GM18858 (cell line): ENCODE measurements around the gene ZBP1.

Experiments used
- ATAC-seq: cut with Tn5 transposase; IDR thresholded peaks from one replicate; pipeline ENCODE4 v1.9.1; 2021; ENCODE audit not compliant: unreplicated experiment

ZBP1 gene

DNA sequence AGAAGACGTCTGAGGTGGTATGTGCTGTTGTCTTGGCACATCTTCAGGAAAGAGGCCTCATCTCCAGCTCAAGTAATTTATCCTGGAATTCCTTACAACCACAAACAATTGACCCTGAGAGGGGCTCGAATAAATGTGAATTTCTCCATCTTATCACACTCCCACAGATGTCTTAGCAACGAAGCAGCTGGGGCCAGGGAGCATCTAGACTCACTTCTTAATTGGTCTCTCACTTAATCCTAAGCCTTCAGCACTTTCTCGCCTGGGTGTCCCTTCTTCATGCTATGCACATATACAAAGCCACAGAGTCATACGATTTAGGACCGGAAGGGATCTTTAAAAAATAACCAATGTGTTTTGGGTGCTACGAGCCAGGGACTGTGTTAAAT is 32.2 kb downstream of the ZBP1 start:
- ATAC-seq = no peak

DNA sequence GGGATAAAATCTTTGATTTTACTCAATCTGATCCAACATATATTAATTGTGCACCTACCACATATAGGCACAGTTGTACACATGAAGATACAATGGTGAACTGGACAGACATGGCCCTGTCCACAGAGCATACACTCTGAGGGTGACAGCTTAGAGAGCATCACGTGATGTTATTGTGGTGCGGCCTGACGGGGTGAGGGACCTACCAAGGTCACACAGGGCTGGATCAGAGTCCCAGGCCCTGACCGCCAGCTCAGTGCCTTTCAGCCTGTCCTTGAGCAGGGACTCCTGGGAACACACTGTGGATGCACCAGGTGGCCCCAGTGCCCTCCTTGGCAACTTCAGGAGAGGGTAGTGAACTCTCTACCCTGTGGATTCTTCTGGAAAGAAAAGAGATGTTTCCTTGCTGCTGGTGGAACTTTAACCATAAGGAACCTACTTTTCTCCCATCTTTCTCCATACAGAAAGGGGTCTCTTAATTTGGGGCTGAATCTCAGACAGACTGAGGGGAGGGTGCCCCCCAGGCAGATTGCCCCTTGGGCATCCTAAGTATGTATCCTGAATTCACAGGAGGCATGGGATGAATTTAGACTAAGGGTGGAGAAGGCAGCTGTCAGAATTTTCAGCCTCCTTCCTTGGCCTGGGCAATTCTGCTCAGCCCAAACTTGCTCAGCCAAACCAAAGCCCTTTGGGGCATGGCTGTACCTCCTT is 32.8 kb downstream of the ZBP1 start:
- no peak for ATAC-seq

DNA sequence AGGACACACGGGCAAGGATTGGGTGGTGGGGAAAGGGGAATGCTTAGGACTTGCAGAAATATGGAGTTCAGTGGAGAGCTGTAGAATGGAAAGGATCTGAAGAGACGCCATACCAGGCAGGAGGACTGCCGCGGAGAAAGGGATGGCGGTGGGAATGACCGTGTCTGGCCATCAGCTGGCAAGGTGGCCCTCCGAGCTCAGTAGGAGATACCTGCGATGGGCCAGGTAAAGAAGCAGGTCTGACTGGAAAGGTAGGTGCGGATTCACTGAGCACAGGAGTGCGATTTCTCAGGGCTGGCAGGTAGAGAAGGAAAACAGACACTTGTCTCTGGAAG is 33.3 kb downstream of the ZBP1 start:
- ATAC-seq = no peak

DNA sequence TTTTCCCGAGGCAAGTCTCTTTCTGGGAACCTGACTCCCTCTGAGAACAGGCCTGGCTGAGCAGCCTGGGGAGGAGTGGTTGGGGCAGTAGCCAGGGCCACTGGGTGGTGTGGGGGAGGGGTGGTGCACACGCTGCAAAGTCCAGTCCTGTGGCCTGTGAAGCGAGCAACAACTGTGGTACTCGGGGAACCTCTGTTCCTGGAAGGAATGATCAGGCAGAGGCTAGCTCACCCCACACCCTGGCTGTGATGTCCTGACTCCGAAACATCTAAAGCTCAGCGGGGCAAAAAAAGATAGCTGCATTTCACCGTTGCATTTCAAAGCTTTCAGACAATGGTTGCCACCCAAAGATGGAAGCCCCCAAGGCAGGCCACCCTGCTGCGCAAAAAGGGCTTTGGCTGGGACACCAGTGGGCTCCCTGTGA is 33.8 kb downstream of the ZBP1 start:
- no peak for ATAC-seq

DNA sequence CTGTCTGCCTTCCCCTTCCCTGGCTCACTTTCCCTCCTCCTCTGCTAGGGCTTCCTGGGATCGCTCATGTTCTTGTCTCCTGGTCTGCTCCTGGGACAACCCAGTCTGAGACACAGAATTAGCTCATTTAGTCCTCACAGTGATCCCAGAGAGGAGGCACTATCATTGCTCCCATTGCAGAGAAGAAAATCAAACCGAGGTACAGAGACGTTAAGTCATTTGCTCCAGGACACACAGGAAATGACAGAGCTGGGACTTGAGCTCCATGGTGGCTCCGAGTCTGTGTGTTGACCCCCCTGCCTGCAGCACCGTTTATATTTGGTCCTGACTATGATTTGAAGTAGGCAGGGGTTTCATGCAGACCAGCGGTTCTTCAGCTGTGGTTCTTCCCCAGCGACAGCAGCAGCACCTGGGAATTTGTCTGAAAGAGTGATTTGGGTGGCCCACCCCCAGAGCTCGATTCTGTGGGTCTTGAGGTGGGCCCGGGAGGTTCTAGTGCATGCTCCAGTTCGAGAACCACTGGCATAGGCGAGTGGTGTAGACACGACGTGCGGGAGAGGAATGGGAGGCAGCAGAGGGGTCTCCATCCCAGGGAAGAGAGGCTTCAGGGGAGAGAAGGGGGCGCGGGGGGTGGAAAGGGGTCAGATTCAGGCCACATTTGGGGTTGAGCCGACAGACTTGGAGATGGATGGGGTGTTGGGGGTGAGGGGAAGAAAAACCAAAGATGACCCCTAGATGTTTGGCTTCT is 34.6 kb downstream of the ZBP1 start:
- ATAC-seq = no peak

DNA sequence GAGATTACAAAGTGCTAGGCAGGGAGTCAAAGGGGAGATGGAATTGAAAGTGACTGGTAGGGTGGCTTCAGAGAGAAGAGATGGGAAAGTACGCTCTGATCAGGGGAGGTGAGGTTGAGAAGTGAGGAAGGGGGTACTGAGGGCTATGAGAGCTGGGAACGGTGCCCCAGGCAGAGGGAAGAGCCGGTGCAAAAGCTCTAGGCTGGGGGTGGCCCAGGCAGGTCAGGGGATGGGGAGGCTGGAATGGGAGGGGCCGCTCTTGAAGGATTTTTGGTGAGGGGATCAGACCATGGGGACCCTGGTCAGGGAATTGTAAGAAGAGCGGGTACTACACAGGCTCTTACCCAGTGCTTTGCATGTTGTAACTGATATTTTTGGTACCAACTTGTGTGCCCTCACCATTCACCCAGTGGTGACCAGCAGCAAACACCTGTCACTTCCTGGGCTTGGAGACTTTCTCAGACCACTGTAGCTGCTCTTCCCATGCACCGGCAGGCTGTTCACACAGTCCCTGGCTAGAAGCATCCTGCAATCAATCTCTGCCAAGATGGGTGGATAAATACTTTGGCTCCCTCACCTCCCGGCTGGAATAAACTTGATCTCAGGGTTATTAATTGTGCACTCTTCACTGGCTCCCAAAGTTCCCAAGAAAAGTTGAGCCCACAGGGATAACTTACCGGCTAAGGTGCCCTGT is 35.3 kb downstream of the ZBP1 start:
- ATAC-seq = no peak

DNA sequence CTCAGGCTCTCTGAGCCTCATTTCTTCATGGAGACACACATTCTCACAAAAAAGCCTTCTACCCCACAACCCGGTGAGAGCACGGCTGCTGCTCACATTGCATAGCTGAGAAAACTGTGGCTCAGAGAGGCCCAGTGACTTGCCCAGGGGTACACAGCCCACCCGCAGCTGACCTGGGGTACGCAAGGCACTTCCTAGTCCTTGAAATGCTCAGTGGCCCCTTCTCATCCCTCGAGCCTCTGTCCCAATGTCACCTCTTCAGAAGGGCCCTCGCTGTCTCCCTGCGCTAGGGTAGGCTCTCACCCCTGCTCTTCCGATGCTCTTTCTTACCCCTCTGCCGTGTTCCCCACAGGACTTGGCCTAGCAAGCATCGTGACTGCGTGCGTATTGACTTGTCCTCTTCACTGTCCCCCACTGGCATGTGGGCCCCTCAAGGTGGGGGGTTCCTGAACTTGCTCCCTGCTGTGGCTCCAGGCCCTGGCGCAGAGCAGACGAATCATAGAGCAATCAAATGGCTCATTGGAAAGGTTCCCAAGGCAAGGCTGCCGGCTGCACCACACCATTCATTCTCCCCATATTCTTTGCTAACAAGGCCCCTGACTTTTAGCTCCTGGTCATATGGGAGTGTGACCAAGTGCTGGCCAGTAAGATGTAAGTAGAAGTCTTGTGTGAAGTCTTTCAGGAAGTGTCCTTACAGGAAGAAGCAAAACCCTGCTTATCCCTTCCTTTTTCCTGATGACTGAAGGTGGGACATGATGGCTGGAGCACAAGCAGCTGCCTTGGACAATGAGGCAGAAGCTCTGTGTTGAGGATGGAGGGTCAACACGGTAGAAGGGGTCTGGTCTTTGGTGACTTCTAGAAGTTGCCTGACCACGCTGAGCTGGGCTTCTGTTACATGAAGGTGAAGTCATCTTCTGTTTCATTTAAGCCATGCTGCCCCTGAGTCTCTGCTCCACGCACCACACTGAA is 36.7 kb downstream of the ZBP1 start:
- no peak for ATAC-seq

DNA sequence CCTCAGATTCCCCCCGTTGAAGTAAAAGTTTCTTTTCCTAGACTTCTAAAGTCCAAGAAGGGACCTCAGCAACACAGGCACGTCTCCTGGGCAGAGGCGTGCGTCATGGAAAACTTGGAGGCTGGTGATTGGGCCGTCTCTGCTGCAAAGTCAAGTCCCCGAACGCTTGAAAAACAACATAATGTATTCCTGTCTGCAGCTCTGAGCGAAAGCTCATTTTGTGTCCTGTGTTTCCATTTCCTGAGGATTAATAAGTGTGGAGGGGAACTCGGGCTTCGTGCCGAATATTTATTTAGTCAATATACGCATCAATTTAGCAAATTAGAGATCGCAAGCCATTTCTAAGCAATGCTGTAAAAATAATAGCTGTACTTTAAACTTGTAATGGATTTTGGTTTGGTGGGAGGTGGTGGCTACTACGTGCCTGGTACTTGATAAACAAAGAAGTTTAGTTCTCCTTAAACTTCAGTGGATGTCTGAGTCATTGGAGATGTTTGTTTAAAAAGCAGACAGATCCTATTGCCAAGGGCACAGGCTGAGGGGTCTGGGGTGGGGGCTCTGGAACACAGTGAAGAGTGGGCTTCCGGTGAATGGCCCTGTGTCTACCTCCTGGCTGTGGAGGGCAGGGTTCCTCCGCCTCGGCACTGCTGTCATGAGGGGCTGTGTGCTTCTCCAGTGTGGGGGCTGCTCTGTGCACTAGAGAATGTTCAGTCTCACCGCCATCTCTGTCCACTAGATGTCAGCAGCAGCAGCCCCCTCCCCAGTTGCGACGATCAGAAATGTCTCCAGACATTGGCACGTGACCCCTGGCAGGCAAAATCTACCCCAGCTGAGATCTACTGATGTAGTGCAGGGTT is 37.6 kb downstream of the ZBP1 start:
- no peak for ATAC-seq

DNA sequence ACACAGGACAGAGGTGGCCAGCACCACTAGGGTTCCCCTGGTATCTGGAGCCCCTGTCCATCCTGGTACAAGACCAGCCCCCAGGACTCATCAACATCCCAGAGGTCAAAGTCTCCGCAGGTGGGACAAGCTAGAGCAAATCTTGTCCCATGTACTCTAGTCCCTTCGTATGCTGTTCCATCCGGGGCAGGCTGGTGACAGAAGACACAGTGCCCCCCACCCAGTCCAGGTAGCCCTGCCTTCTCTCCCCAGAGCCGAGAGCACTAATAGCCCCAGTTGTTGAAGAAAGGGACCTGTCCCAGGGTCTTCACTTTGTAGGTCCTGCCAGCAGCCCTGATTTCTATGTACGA is 38.2 kb downstream of the ZBP1 start:
- ATAC-seq = no peak

DNA sequence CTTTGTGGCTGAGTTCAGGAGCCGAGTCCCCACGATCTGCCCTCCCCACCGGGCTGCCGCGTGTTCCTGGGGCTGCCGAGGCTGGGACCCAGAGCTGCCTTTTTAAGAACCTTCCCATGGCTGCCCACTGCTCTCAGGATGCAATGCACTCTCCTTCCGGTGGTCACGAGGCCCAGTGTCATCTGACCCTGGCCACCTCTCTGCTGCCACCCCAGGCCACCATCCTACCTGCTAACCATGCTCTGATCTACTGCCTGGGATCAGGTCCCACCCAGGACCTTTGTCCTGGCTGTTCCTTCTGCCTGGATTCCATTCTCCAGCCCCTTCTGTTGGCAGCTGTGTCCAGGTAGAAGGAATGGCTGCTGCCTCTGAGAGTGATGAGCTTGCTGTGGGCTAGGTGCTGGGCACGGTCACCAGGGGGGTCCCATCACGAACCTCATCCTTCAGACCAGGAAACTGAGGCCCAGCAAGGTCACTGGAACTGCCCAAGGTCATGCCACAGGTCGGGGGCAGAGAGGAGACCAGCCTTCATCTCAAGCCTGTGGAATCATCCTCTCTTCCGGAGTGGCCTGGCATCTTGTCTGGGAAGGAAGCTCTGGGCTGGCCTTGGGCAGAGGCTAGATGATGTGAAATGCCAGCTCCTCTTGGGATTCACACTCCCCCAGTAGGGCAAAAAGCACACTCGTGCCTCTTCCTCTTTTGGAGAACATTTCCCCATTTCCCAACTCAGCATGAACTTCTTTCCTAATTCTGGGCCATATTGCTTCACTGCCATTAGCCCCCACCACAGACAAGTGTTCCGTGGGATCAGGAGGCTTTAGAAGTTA is 38.8 kb downstream of the ZBP1 start:
- ATAC-seq = no peak

DNA sequence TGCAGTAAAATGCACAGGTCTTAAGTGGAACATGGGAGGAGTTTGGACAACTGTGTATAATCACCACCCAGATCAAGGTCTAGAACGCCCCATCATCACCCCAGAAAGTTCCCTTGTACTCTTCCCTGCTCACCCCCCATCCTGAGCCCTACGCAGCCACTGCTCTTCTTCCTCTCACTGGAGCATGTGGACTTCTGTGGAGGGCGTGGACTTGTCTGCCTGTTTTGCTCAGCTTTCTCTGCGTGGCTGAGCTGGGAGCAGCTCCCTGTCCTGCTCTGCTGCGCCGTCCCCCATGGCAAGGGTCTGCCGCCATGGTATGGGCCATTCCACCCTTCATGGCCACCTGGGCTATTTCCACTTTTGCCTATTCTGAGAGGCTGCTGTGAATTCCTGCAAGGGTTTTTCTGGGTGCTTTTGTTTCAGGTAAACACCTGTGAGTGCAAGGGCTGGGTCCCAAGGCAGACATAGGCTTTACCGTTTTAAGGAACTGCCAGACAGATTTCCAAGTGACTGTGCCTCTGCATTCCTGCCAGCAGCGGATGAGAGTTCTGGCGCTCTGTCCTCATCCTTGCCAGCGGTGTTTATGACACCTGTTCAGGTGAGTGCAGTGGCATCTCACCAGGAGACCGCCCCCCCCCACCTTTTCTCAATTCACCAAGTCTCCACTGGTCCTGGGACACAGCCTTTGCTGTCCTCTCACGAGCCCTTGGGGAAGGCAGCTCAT is 39.6 kb downstream of the ZBP1 start:
- no peak for ATAC-seq

DNA sequence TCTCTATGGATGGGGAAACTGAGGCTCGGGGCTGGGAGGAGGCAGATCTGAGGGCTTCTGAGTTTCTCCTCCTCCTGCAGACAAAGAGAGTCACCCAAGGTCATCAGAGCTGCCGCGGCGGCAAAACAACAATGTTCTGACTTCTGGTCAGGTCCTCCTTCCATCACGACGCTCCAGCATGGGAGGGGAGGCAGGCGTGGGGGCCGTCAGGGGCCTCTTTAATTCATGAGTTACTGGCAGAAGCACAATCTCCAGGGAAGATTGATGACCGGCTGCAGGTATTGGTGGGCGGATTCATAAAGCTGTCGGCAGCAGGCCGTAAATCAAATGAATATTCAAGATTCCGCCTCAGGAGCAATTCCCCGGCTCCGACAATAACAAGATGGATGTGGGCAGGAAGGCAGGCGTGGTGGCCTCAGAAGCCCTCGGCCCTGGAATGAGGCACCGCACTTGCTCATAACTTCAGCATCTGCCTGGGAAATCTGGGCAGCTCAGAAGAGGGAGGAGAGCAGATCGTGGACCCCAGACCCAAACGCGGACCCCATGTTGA is 40.3 kb downstream of the ZBP1 start:
- no peak for ATAC-seq

DNA sequence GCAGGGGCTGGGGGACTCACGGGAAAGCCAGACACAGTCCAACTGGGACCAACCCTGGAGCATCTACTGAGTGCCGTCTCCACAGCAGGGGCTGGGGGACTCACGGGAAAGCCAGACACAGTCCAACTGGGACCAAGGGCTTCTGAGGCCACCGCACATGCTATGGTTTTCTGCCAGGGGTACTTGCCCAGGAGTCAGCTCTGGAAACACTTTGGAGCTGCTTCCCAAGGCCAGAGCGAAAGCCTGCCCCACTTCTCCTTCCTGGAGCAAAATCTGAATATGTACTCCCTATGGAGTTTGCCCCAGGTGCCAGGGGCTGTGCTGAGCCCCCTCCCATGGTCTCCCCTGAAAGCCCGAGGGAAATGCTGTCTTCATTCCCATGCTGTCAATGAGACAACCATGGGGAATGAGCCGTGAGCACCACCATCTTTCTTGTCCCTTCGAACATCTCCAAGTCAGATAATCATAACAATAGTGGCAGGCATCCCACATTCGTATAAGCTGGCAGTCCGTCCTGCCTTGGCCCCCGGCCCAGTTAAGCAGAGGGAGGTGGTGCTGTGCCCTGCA is 40.8 kb downstream of the ZBP1 start:
- no peak for ATAC-seq

DNA sequence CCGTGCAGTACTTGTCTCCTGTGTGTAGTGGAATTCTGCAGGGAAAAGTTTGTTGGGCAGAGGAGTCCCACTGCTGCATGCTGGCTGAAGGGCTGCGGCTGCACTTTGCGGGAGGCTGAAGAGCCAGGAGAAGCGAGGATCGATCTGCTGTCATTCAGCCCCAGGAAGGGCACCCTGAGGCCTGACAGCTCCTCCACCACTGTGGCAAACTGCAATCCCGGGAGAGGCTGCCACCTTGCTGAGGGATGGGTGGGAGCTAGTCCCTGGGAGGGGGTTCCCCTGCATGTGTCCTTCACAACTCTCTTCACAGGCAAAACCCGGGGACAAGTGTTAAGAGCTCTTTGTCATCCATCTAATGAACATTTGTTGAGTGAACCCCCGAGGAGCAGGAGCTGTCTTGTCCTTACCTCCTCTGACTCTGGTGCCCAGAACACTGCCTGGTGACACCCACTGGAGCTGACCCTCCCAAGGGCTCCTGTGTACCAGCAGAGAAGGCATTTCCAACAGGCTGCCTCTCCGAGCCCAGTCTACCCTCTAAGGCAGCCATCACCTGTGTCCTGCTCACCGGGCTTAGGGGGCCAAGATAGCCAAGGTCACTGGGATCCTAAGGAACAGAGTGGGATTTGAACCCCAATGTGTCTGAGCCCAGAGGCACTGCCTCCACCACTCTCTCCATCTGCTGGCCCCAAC is 41.6 kb downstream of the ZBP1 start:
- ATAC-seq = no peak

DNA sequence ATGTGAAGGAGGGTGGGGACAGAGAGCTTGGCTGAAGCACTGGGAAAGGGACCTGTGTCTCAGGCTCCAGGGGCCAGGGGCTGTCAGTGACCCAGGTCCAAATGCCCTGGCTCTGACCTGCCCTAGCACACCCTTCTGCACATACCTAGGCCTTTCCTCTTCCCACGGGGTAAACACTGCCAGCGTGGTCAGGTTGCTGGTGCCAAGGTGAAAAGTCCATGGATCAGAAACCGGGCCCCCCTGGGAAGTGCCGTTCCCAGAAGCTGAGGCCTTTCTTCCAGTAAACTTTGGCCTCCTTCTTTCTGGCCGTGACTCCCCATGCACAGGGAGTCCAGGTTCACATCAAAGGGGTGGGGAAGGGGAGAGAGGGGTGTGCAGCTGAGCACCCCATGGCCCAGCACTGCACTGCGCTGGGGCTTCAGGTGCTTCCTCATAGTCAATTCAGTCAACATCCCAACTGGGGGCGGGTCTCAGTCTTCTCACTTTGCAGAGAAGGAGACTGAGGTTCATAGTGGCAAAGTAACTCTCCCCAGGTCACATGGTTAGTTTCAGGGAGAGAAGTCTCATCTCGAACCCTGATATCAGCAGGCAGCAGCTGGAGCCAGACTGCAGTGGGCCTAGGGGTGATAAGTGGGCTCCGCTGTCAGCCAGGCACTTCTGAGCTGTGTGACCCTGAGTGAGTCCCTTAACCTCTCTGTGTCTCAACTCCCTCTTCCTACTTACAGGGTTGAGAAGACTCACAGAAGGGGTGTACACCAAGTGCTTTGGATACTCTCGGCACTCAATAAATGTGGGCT is 42.3 kb downstream of the ZBP1 start:
- no peak for ATAC-seq

DNA sequence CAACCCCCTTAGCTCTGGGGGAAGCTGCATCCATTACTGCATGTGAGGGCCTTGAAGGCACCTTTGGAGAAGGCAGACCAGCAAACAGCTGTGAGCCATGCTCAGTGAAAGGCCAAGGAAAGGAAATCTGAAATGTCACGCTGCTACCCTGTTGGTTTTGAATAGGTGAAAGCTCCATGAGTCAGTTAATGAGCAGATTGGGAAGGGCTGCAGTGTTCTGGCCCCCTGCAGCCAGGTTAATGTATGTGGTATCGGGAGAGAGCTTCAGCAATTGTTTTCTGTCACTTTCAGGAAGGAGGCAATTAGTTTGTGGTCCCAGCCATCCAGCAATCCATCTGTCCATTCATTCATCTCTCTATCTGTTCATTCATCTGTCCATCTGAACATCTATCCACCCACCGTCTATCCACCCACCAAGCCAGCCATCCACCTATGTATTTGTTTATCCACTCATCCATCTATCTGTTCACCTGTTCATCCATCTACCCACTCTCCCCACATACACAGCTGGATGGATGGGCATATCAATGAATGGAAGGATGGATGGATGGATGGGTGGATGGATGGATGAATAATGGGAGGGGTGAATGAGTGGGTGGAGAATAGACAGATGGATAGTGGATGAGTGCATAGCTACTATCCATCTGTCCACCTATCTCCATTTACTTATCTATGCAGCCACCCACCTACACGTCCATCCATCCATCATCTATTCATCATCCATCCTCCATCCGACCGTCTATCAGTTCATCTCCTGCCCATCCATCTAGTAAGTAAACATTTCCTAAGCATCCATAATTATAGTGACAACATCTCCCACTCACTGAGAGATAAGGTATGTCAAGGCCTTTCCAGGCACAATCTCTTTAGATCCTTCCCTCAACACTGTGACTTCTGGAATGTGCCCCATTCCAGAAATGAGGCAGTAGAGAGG is 43.3 kb downstream of the ZBP1 start:
- ATAC-seq = no peak
